Body of pancreas (tissue), 4 donors: Measurements from ENCODE around the gene METTL25B. TPM values are rescaled to one million over a fixed set of nuclear protein-coding genes. Genes with fewer than 3 reads are reported as not detected.
A peak's percentile ranks its signal among the peaks of the same experiment; 100 is the strongest.

Experiments
- ATAC-seq: fragments of 150-250 bp; one replicate; pipeline ENCODE4 v1.9.1; 2016
- DNase-seq, 4 donors: peaks; one replicate each; pipeline ENCODE4 v3.0.0-alpha.2; 2019
- H3K27ac ChIP-seq, 4 donors: fragments of 200-600 bp; sonication (generic); 1 replicate in 3 of 4; 2 replicates in 1 of 4; pipeline versions ENCODE4 v1.5.1 to v1.6.1; 2016 to 2019; ENCODE audit warnings: mild to moderate bottlenecking in 1 of 4, mixed read lengths in 1 of 4, moderate library complexity in 1 of 4
- H3K27me3 ChIP-seq, 2 donors: fragments of 200-600 bp; sonication (generic); one replicate each; pipeline ENCODE4 v1.6.0; 2016; ENCODE audit warnings: mild to moderate bottlenecking in 1 of 2
- H3K36me3 ChIP-seq, 2 donors: fragments of 200-600 bp; sonication (generic); replicated peaks in 1 of 2; 2 replicates each; pipeline ENCODE4 v1.5.1; 2016; ENCODE audit warnings: low read depth in 2 of 2; ENCODE audit not compliant: insufficient read depth in 1 of 2
- H3K4me1 ChIP-seq: fragments of 200-600 bp; sonication (generic); one replicate; pipeline ENCODE4 v1.6.0; 2016
- H3K4me3 ChIP-seq, 2 donors: fragments of 200-600 bp; sonication (generic); 1 replicate in 1 of 2; 2 replicates in 1 of 2; pipeline ENCODE4 v1.5.1; 2016 to 2019
- H3K9me3 ChIP-seq, 3 donors: fragments of 200-600 bp; sonication (generic); 1 replicate in 2 of 3; 2 replicates in 1 of 3; pipeline ENCODE4 v1.5.1; 2016
- CTCF ChIP-seq, 7 experiments: fragments of 450-650 bp in 4 of 7; fragments of 200-600 bp in 3 of 7; sonication (generic) in 3 of 7; IDR thresholded peaks; one replicate each; pipeline ENCODE4 v1.5.1; 2016 to 2019; ENCODE audit warnings: antibody characterized with exemption in 7 of 7
- POLR2A ChIP-seq, 3 donors: fragments of 450-650 bp; IDR thresholded peaks; one replicate each; pipeline ENCODE4 v1.6.1; 2016; ENCODE audit warnings: antibody characterized with exemption in 3 of 3, mild to moderate bottlenecking in 2 of 3
- WGBS, 2 donors: methylation state at CpG; one replicate each; pipeline ENCODE4 v1.1.5; 2017; 5-methylcytosine and 5-hydroxymethylcytosine counted together
- intact Hi-C: fragments of 100-400 bp; cut with DNase I; formaldehyde crosslinking; loops from one replicate; pipeline ENCODE4 v1.15.1; 2023
- total RNA-seq, 2 donors: library from RNA; depleted of rRNA; stranded (reverse); fragments of >200 nt; gene quantifications; one replicate each; pipeline ENCODE4 v1.1.0, GENCODE V29; 2016

Gene METTL25B
- total RNA-seq, 2 donors from 2014 or later: 14.5 to 68.2 TPM

GRCh38 chr1:156742017-156742416 is 13.7 kb downstream of the METTL25B start:
- H3K27ac ChIP-seq: peak overlapping the region in 2 of 4 donors; percentile 72 to 83
- no peak for DNase-seq
- ATAC-seq: no peak
- WGBS, 2 donors: 84 to 85% methylated on average over 3 of the region's 3 CpGs
- H3K4me3 ChIP-seq: no peak overlapping the region
- peaks cover 38% of the 10 kb centered on the region for H3K4me1 ChIP-seq
- no peaks in the 10 kb centered on the region for H3K27me3 ChIP-seq
- H3K36me3 ChIP-seq: peaks cover 0 to 8% of the 10 kb centered on the region in 2 donors
- TF ChIP-seq POLR2A (IDR thresholded peaks at IDR 0.05): no peak
- no peak for TF ChIP-seq CTCF (IDR thresholded peaks at IDR 0.05)
- no peaks in the 10 kb centered on the region for H3K9me3 ChIP-seq
- intact Hi-C loops: no loop called here

- no peak overlapping the region for H3K4me3 ChIP-seq
- H3K4me1 ChIP-seq: peaks cover 44% of the 10 kb centered on the region
- intact Hi-C loops: no loop called here
- ATAC-seq (no peak), DNase-seq (no peak)
- no peaks in the 10 kb centered on the region for H3K27me3 ChIP-seq
- 94 to 100% methylated on average over 4 of the region's 4 CpGs for WGBS, 2 donors
- TF ChIP-seq POLR2A (IDR thresholded peaks at IDR 0.05) (no peak), CTCF (IDR thresholded peaks at IDR 0.05) (no peak)
- no peaks in the 10 kb centered on the region for H3K9me3 ChIP-seq
- H3K27ac ChIP-seq: peak overlapping the region in 1 of 4 donors; percentile 40
- peaks cover 0 to 8% of the 10 kb centered on the region in 2 donors for H3K36me3 ChIP-seq
These were observed 14.5 kb downstream of the METTL25B start for GRCh38 chr1:156742801-156743200.

- TF ChIP-seq POLR2A (IDR thresholded peaks at IDR 0.05) (no peak), CTCF (IDR thresholded peaks at IDR 0.05) (no peak)
- H3K36me3 ChIP-seq: peaks cover 0 to 8% of the 10 kb centered on the region in 2 donors
- DNase-seq (no peak), ATAC-seq (no peak)
- 82 to 83% methylated on average over 10 to 14 of the region's 14 CpGs for WGBS, 2 donors
- no peaks in the 10 kb centered on the region for H3K27me3 ChIP-seq
- peak overlapping the region in 1 of 4 donors; percentile 40 for H3K27ac ChIP-seq
- intact Hi-C loops: no loop called here
- no peaks in the 10 kb centered on the region for H3K9me3 ChIP-seq
- no peak overlapping the region for H3K4me3 ChIP-seq
- H3K4me1 ChIP-seq: peaks cover 53% of the 10 kb centered on the region
These were observed 15.4 kb downstream of the METTL25B start for GRCh38 chr1:156743367-156744302.

GRCh38 chr1:156744344-156744743 is 16.1 kb downstream of the METTL25B start:
- Histone ChIP-seq H3K4me1 (peaks cover 60% of the 10 kb centered on the region), H3K4me3 (no peak overlapping the region), H3K27me3 (no peaks in the 10 kb centered on the region), H3K9me3 (no peaks in the 10 kb centered on the region), H3K27ac (no peak overlapping the region), H3K36me3 (peaks cover 0 to 8% of the 10 kb centered on the region in 2 donors)
- ATAC-seq (no peak), DNase-seq (no peak)
- no peak for TF ChIP-seq POLR2A (IDR thresholded peaks at IDR 0.05)
- TF ChIP-seq CTCF (IDR thresholded peaks at IDR 0.05): no peak
- 73 to 75% methylated on average over 9 to 12 of the region's 12 CpGs for WGBS, 2 donors
- intact Hi-C loops: no loop called here
